HepG2 (cell line): Measurements from ENCODE around the gene ANXA9. TPM values are rescaled to one million over a fixed set of nuclear protein-coding genes. Genes with fewer than 3 reads are reported as not detected.

Experiments
- AFF4 ChIP-seq: sonication (generic); formaldehyde crosslinking; IDR thresholded peaks from 2 replicates; pipeline ENCODE4 v1.4.0; 2020; ENCODE audit warnings: missing genetic modification reagents
- ATF7-NPFF ChIP-seq: sonication (generic); formaldehyde crosslinking; IDR thresholded peaks from 2 replicates; pipeline ENCODE4 v1.8.1; 2023; ENCODE audit warnings: mild to moderate bottlenecking, low read depth, missing genetic modification reagents, moderate library complexity
- CHCHD3 ChIP-seq: sonication (generic); formaldehyde crosslinking; IDR thresholded peaks from 2 replicates; pipeline ENCODE4 v1.8.0; 2022; ENCODE audit warnings: mild to moderate bottlenecking, missing genetic modification reagents, moderate library complexity
- DRAP1 ChIP-seq: IDR thresholded peaks from 2 replicates; pipeline ENCODE4 v1.6.1; 2016; ENCODE audit warnings: missing genetic modification reagents, missing compliant biosample characterization
- ESRRA ChIP-seq: sonication (generic); formaldehyde crosslinking; IDR thresholded peaks from 2 replicates; pipeline ENCODE4 v1.5.1; 2020; ENCODE audit warnings: mild to moderate bottlenecking, low read depth, missing genetic modification reagents
- FOSL1 ChIP-seq: sonication (generic); formaldehyde crosslinking; IDR thresholded peaks from 2 replicates; pipeline ENCODE4 v1.9.0; 2021; ENCODE audit warnings: missing genetic modification reagents, borderline replicate concordance
- IRX3 ChIP-seq: sonication (generic); formaldehyde crosslinking; IDR thresholded peaks from 2 replicates; pipeline ENCODE4 v1.8.1; 2023; ENCODE audit warnings: mild to moderate bottlenecking, low read depth, missing genetic modification reagents, borderline replicate concordance
- MYNN ChIP-seq: sonication (generic); formaldehyde crosslinking; IDR thresholded peaks from 2 replicates; pipeline ENCODE4 v1.4.0; 2020; ENCODE audit warnings: mild to moderate bottlenecking, low read depth, missing genetic modification reagents
- NR2F6 ChIP-seq, 2 experiments: IDR thresholded peaks; 2 replicates each; pipeline ENCODE4 v1.6.1; 2016; ENCODE audit warnings: antibody characterized with exemption in 1 of 2, mild to moderate bottlenecking in 1 of 2
- PLSCR1 ChIP-seq: sonication (generic); formaldehyde crosslinking; IDR thresholded peaks from 2 replicates; pipeline ENCODE4 v1.5.0; 2020; ENCODE audit warnings: missing genetic modification reagents, mild to moderate bottlenecking, borderline replicate concordance
- RELA ChIP-seq: sonication (generic); formaldehyde crosslinking; IDR thresholded peaks from 2 replicates; pipeline ENCODE4 v1.4.0; 2020; ENCODE audit warnings: missing genetic modification reagents
- SNAPC5 ChIP-seq: sonication (generic); formaldehyde crosslinking; IDR thresholded peaks from 2 replicates; pipeline ENCODE4 v1.8.1; 2023; ENCODE audit warnings: mild to moderate bottlenecking, missing genetic modification reagents, borderline replicate concordance
- TOPORS ChIP-seq: sonication (generic); formaldehyde crosslinking; IDR thresholded peaks from 2 replicates; pipeline ENCODE4 v1.8.0; 2023; ENCODE audit warnings: mild to moderate bottlenecking, missing genetic modification reagents
- polyA plus RNA-seq, 8 experiments: library from polyadenylated mRNA; depleted of rRNA in 3 of 8; stranded (reverse) in 7 of 8; unstranded in 1 of 8; fragments of >200 nt; fragmentation: Illumina TruSeq in 4 of 8; extraction: Trizol in 4 of 8; gene quantifications; 2 replicates each; pipeline versions ENCODE4 v1.2.1 to v1.2.3, GENCODE V29; 2011 to 2016; ENCODE audit warnings: low read depth in 4 of 8, missing spikeins in 1 of 8, mixed read lengths in 1 of 8; ENCODE audit not compliant: insufficient read depth in 1 of 8
- total RNA-seq, 5 experiments: library from RNA; depleted of rRNA; stranded (reverse); fragments of >200 nt; fragmentation: Illumina TruSeq; extraction: Trizol; gene quantifications; 2 replicates each; pipeline ENCODE4 v1.2.3, GENCODE V29; 2016; ENCODE audit warnings: low read depth in 1 of 5

Gene ANXA9
- total and polyA plus RNA-seq, 2 of the 13 experiments (the other 11 are each of a cell fraction or from before 2014, with no cell fraction given), result 13.3 to 23.9 TPM

DNA sequence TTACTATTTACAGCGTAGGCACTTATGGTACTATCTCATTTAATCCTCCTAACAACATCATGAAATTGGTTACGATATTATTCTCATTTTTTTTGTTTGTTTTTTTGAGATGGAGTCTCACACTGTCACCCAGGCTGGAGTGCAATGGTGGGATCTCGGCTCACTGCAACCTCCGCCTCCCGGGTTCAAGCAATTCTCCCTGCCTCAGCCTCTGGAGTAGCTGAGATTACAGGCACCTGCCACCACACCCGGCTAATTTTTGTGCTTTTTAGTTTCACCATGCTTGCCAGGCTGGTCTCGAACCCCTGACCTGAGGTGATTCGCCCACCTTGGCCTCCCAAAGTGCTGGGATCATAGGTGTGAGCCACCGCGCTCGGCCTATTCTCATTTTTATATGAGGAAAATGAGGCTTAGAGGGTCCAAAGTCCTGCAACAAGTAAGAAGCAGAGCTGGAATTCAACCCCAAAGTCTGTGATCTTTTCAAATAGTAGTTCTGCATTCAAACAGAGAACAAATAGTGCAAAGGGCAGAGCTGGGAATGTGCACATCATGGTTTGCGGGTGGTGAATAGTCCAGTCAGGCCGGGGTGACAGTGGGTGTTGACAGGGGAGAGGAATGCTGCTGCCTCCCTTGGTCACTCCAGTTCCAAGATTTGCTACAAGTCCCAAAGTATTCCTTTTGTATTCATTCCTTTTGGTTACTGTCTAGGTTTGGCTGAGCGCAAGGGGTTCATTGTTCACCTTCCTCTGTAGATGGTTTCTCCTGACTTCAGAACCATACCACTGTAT lies 30.8 kb downstream of the ANXA9 start (continued):
- TF ChIP-seq AFF4 (CRISPR knock-in tag) (0 out of 2 replicates have a peak, but pooled peaks have one; percentile 52), SNAPC5 (CRISPR knock-in tag) (no peak), IRX3 (CRISPR knock-in tag) (no peak), FOSL1 (CRISPR knock-in tag) (no peak), ATF7-NPFF (CRISPR knock-in tag) (no peak), CHCHD3 (CRISPR knock-in tag) (no peak), TOPORS (CRISPR knock-in tag) (no peak), NR2F6 (IDR thresholded peaks at IDR 0.05) (peak; percentile 48; the same call in 1 of the 2 replicates), NR2F6 (CRISPR knock-in tag; IDR thresholded peaks at IDR 0.05) (peak; percentile 76), ESRRA (CRISPR knock-in tag) (peak; percentile 64; the same call in 1 of the 2 replicates), DRAP1 (peak; percentile 78), MYNN (CRISPR knock-in tag) (no peak), RELA (no peak), PLSCR1 (CRISPR knock-in tag) (no peak)
